Measurements from ENCODE around the gene ADAMTS1.

DNA sequence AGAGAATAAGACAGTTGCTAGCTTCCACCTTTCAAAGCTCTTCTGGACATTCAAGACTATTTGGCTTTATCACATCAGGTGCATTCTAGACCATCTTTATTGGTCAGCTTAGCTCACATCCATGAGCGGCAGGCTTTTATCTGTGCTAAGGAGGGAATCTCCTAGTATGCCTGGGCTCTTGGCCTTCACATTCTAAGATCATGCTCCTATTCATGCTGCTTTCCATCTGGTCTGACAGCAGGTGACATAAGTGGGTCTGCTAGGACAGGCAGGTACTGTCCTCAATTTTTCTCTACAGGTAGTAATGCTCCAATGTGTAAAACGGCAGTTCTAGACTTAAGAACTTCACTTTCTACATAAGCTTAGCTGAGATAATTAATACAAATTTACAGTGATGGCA, 39.2 kb upstream of the ADAMTS1 start:
- TF ChIP-seq POLR2A (IDR thresholded peaks at IDR 0.05) (no peak), EP300 (IDR thresholded peaks at IDR 0.05) (no peak)

Data from stomach (tissue), 4 donors.